CD4-positive, alpha-beta T cell (primary cell): Measurements from ENCODE around the gene FN3KRP. TPM values are rescaled to one million over a fixed set of nuclear protein-coding genes. Genes with fewer than 3 reads are reported as not detected.

Source experiments
- ATAC-seq: fragments of 200-7000 bp; cut with Tn5 transposase; one replicate; pipeline ENCODE4 v1.10.0; 2022; ENCODE audit warnings: mild to moderate bottlenecking; ENCODE audit not compliant: poor library complexity
- CTCF ChIA-PET: fragments of 350-600 bp; sonication (Branson Sonifier 250); formaldehyde crosslinking; loops from one replicate; lab custom pipeline; 2021; ENCODE audit warnings: antibody characterized with exemption, inconsistent platforms; lab: Charles Lee
- POLR2A ChIA-PET: fragments of 350-600 bp; sonication (Branson Sonifier 250); formaldehyde crosslinking; loops from one replicate; lab custom pipeline; 2021; ENCODE audit warnings: antibody characterized with exemption, inconsistent platforms; lab: Charles Lee
- DNase-seq, 14 experiments: peaks; one replicate each; pipeline ENCODE4 v3.0.0-alpha.2; 2013 to 2020; ENCODE audit warnings: mixed read lengths in 2 of 14
- H3K27ac ChIP-seq, 2 donors: one replicate each; pipeline versions ENCODE4 v1.5.1 to v1.7.0; 2013; ENCODE audit warnings: low read length in 2 of 2, low read depth in 1 of 2, mild to moderate bottlenecking in 1 of 2
- H3K27me3 ChIP-seq, 2 experiments: 1 replicate in 1 of 2; 2 replicates in 1 of 2; pipeline versions ENCODE4 v1.6.1 to v1.7.0; 2013; ENCODE audit warnings: low read length in 2 of 2, control low read depth in 1 of 2, mild to moderate bottlenecking in 1 of 2, moderate library complexity in 1 of 2; ENCODE audit not compliant: insufficient read depth in 2 of 2, control insufficient read depth in 1 of 2
- H3K36me3 ChIP-seq: one replicate; pipeline ENCODE4 v1.6.1; 2013; ENCODE audit warnings: low read length, control low read depth; ENCODE audit not compliant: insufficient read depth
- H3K4me1 ChIP-seq: one replicate; pipeline ENCODE4 v1.6.1; 2013; ENCODE audit warnings: low read length, control low read depth; ENCODE audit not compliant: insufficient read depth
- H3K4me3 ChIP-seq: one replicate; pipeline ENCODE4 v1.5.1; 2013; ENCODE audit warnings: mild to moderate bottlenecking, low read length, moderate library complexity
- H3K9me3 ChIP-seq, 2 experiments: 1 replicate in 1 of 2; 2 replicates in 1 of 2; pipeline versions ENCODE4 v1.6.1 to v1.7.0; 2013; ENCODE audit warnings: low read length in 2 of 2, mild to moderate bottlenecking in 2 of 2, control low read depth in 1 of 2, moderate library complexity in 1 of 2; ENCODE audit not compliant: control insufficient read depth in 1 of 2, insufficient read depth in 1 of 2
- H3K27ac Mint-ChIP-seq: one replicate; pipeline ENCODE4 v1.8.0; 2020; ENCODE audit warnings: mixed read lengths
- H3K27me3 Mint-ChIP-seq: one replicate; pipeline ENCODE4 v1.8.0; 2021; ENCODE audit warnings: mixed read lengths
- H3K36me3 Mint-ChIP-seq: one replicate; pipeline ENCODE4 v1.8.0; 2021; ENCODE audit warnings: low read depth, mixed read lengths
- H3K4me1 Mint-ChIP-seq: one replicate; pipeline ENCODE4 v1.8.0; 2021; ENCODE audit warnings: low read depth, mixed read lengths
- H3K4me3 Mint-ChIP-seq: one replicate; pipeline ENCODE4 v1.8.0; 2020; ENCODE audit warnings: mild to moderate bottlenecking, mixed read lengths
- H3K9me3 Mint-ChIP-seq: one replicate; pipeline ENCODE4 v1.8.0; 2020; ENCODE audit warnings: mixed read lengths
- intact Hi-C, 2 experiments: fragments of 100-400 bp; cut with DNase I in 1 of 2; cut with micrococcal nuclease in 1 of 2; formaldehyde crosslinking; loops; one replicate each; pipeline versions ENCODE4 v1.15.1 to v1.9.0; 2023 to 2025; cut with DNase I, micrococcal nuclease
- total RNA-seq, 174 experiments: library from RNA in 2 of 174; stranded (reverse) in 2 of 174; gene quantifications; one replicate each; pipeline ENCODE4 v1.2.3 and lab custom pipeline; 2021 to 2026
- TF ChIP-seq, protein P1 (sequence below): fragments of 200-600 bp; IDR thresholded peaks from one replicate; pipeline ENCODE4 v1.8.0; 2022; ENCODE audit warnings: antibody characterized with exemption, mild to moderate bottlenecking

Gene FN3KRP
- total RNA-seq, 2 experiments from 2014 or later, result 30.6 to 31.2 TPM

DNA sequence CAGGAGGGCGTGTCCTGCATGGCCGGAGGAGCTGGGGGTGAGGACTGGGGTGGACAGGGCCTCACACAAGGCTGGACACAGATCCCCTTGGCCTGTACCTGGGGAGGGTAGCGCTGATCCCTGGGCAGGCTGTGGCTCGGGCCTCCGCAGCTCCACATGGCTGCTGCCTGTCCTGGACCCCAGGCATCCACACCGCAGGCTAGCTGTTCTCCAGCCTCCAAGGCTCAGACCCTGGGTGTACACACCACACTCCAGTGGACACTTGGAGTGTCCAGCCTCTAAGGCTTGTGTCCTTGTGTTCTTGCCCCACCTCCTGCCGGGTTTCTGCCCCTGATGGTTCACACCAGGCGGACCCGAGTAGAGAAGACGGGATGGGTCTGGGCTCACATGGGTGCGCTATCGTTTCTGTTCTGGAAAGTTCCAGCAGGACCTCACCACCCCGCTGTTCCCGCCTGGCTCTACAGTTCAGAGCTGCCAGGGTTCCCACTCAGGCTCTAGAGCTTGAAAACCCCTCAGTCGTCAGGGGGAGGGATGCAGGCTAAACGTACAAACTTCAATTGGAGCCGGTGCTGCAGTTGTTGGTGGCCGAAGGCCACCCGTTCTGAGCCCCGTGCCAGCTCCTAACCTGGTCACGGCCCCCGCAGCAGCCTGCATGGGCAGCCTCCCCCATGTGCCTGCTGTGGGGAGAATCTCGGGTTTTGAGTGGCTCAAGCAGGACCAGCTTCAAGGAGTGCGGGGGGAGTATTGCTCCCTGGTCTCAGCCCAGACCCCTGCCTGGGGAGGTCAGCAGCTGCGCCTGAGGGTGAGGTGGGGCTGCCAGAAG is 6.6 kb upstream of the FN3KRP start:
- intact Hi-C loops, result no loop called here

DNA sequence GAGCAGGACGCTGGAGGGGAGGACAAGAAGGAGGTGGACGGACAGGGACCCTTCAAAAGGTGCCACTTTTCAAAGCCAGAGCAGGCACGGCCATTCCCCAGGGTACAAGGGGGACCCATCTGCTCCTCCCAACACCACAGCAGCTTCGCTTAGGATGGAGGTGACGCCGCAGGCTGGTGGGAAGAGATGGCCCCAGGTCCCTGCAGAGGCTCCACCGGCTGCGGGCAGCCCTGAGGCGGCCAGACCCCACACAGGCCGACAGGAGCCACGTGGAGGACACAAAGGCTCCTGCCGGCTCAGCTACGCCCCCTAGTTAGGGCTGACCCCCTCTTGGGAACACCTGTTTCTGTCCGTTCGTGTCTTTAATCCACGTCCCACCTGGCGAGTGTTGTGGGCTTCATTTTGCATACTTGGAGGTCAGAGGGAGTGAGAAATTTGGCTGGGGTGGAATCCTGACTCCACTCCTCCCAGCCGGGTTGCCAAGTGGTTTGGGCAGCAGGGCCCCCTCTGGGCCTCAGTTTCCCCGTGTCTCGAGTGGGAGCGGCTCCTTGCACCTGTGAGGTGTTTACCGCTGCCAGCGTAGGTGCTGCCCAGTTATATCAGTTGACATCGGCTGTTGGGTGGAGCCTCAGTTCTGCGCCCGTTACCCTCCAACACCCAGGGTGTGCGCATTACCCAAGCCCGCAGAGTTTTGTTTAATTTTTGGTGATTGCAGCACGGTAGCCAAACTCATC is 5.8 kb upstream of the FN3KRP start:
- POLR2A ChIA-PET, result no interaction called here
- no peaks in the 10 kb centered on the region for H3K9me3 Mint-ChIP-seq
- ATAC-seq (no peak), DNase-seq (no peak)
- H3K27ac Mint-ChIP-seq, result no peak overlapping the region
- Histone ChIP-seq H3K36me3 (no peaks in the 10 kb centered on the region), H3K9me3 (no peaks in the 10 kb centered on the region), H3K4me3 (no peak overlapping the region), H3K4me1 (peaks cover 1% of the 10 kb centered on the region), H3K27me3 (no peaks in the 10 kb centered on the region), H3K27ac (no peak overlapping the region)
- H3K36me3 Mint-ChIP-seq, result no peaks in the 10 kb centered on the region
- intact Hi-C loops, result no loop called here
- no peaks in the 10 kb centered on the region for H3K27me3 Mint-ChIP-seq
- peaks cover 1% of the 10 kb centered on the region for H3K4me1 Mint-ChIP-seq
- TF ChIP-seq, protein P1, sequence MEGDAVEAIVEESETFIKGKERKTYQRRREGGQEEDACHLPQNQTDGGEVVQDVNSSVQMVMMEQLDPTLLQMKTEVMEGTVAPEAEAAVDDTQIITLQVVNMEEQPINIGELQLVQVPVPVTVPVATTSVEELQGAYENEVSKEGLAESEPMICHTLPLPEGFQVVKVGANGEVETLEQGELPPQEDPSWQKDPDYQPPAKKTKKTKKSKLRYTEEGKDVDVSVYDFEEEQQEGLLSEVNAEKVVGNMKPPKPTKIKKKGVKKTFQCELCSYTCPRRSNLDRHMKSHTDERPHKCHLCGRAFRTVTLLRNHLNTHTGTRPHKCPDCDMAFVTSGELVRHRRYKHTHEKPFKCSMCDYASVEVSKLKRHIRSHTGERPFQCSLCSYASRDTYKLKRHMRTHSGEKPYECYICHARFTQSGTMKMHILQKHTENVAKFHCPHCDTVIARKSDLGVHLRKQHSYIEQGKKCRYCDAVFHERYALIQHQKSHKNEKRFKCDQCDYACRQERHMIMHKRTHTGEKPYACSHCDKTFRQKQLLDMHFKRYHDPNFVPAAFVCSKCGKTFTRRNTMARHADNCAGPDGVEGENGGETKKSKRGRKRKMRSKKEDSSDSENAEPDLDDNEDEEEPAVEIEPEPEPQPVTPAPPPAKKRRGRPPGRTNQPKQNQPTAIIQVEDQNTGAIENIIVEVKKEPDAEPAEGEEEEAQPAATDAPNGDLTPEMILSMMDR, result no peak
- no peak overlapping the region for H3K4me3 Mint-ChIP-seq
- CTCF ChIA-PET, result no interaction called here

More for the DNA sequence above, 6.6 kb upstream of the FN3KRP start:
- H3K27ac ChIP-seq, result no peak overlapping the region
- ChIA-PET POLR2A (no interaction called here), CTCF (no interaction called here)
- no peak overlapping the region for H3K4me3 ChIP-seq
- no peaks in the 10 kb centered on the region for H3K27me3 ChIP-seq
- H3K27me3 Mint-ChIP-seq, result no peaks in the 10 kb centered on the region
- no peak overlapping the region for H3K27ac Mint-ChIP-seq
- H3K4me1 ChIP-seq, result no peaks in the 10 kb centered on the region
- ATAC-seq (no peak), DNase-seq (no peak)
- H3K36me3 Mint-ChIP-seq, result no peaks in the 10 kb centered on the region
- no peaks in the 10 kb centered on the region for H3K9me3 Mint-ChIP-seq
- H3K4me1 Mint-ChIP-seq, result no peaks in the 10 kb centered on the region
- no peaks in the 10 kb centered on the region for H3K36me3 ChIP-seq
- no peaks in the 10 kb centered on the region for H3K9me3 ChIP-seq
- no peak overlapping the region for H3K4me3 Mint-ChIP-seq
- TF ChIP-seq, protein P1, result no peak

DNA sequence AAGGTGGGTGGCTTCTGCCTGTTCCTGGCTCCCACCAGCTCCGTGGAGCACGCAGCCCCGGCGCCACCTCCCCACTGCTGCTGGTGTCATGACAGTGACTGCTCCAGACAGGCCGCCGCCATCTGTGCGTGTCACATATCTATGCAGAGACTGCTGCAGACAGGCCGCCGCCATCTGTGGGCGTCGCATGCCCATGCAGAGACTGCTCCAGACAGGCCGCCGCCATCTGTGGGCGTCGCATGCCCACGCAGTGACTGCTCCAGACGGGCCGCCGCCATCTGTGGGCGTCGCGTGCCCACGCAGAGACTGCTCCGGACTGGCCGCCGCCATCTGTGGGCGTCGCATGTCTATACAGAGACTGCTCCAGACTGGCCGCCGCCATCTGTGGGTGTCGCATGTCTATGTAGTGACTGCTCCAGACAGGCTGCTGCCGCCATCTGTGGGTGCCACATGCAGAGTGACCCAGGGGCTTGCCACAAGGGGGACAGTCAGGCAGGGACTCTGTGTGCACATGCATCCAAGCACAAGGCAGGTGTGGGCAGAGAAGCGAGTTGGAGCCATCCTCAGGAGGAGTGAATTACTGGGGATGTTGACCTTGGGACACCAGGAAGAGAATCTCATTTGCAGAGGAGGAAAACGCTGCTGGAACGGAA is 3.3 kb upstream of the FN3KRP start:
- POLR2A ChIA-PET, result no interaction called here
- H3K27ac ChIP-seq, result no peak overlapping the region

More for the DNA sequence above, 3.3 kb upstream of the FN3KRP start:
- no peaks in the 10 kb centered on the region for H3K9me3 ChIP-seq
- H3K36me3 Mint-ChIP-seq, result peaks cover 15% of the 10 kb centered on the region
- DNase-seq (no peak), ATAC-seq (no peak)
- TF ChIP-seq, protein P1, result no peak
- no peak overlapping the region for H3K4me3 ChIP-seq
- H3K27ac Mint-ChIP-seq, result no peak overlapping the region
- no peaks in the 10 kb centered on the region for H3K9me3 Mint-ChIP-seq
- H3K27me3 ChIP-seq, result no peaks in the 10 kb centered on the region
- CTCF ChIA-PET, result no interaction called here
- no peaks in the 10 kb centered on the region for H3K27me3 Mint-ChIP-seq
- H3K4me1 ChIP-seq, result peaks cover 21% of the 10 kb centered on the region
- no peaks in the 10 kb centered on the region for H3K36me3 ChIP-seq
- H3K4me3 Mint-ChIP-seq, result peak overlapping the region; percentile 49
- peaks cover 24% of the 10 kb centered on the region for H3K4me1 Mint-ChIP-seq
- intact Hi-C loops, result no loop called here
